ENCODE results near the gene PGAP3.

PGAP3 gene

DNA sequence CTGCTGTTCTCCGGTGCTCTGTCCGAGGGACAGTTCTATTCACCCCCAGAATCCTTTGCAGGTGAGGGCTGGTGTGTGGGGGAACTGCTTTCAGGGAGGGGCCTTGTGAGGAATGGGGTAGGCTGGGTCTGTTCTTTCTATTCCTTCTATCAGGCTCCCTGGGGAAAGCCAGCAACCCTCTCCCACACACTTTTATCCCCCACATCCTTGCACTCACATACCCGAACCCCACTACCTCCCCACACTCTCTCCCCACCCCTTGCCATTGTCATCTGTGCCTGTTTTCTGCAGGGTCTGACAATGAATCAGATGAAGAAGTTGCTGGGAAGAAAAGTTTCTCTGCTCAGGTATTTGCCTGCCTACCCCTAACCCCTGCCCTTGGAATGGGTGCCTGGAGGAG is 29.1 kb downstream of the PGAP3 start:
- TF ChIP-seq, protein P1, sequence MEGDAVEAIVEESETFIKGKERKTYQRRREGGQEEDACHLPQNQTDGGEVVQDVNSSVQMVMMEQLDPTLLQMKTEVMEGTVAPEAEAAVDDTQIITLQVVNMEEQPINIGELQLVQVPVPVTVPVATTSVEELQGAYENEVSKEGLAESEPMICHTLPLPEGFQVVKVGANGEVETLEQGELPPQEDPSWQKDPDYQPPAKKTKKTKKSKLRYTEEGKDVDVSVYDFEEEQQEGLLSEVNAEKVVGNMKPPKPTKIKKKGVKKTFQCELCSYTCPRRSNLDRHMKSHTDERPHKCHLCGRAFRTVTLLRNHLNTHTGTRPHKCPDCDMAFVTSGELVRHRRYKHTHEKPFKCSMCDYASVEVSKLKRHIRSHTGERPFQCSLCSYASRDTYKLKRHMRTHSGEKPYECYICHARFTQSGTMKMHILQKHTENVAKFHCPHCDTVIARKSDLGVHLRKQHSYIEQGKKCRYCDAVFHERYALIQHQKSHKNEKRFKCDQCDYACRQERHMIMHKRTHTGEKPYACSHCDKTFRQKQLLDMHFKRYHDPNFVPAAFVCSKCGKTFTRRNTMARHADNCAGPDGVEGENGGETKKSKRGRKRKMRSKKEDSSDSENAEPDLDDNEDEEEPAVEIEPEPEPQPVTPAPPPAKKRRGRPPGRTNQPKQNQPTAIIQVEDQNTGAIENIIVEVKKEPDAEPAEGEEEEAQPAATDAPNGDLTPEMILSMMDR (conservative IDR thresholded peaks at IDR 0.05; ENCODE audit: low read length), result no peak
- DNase-seq (ENCODE audit: low read depth), result no peak
- no peak overlapping the region for H3K4me3 ChIP-seq (ENCODE audit: low read length)

- TF ChIP-seq, protein P1 (conservative IDR thresholded peaks at IDR 0.05; ENCODE audit: low read length), result no peak
- H3K4me3 ChIP-seq (ENCODE audit: low read length), result no peak overlapping the region
- DNase-seq (ENCODE audit: low read depth), result no peak
These were observed 29.5 kb downstream of the PGAP3 start for GRCh38 chr17:39658346-39658745.

GRCh38 chr17:39655105-39655504 is 32.8 kb downstream of the PGAP3 start:
- no peak overlapping the region for H3K4me3 ChIP-seq (ENCODE audit: low read length)
- TF ChIP-seq, protein P1 (conservative IDR thresholded peaks at IDR 0.05; ENCODE audit: low read length), result no peak
- DNase-seq (ENCODE audit: low read depth), result no peak

DNA sequence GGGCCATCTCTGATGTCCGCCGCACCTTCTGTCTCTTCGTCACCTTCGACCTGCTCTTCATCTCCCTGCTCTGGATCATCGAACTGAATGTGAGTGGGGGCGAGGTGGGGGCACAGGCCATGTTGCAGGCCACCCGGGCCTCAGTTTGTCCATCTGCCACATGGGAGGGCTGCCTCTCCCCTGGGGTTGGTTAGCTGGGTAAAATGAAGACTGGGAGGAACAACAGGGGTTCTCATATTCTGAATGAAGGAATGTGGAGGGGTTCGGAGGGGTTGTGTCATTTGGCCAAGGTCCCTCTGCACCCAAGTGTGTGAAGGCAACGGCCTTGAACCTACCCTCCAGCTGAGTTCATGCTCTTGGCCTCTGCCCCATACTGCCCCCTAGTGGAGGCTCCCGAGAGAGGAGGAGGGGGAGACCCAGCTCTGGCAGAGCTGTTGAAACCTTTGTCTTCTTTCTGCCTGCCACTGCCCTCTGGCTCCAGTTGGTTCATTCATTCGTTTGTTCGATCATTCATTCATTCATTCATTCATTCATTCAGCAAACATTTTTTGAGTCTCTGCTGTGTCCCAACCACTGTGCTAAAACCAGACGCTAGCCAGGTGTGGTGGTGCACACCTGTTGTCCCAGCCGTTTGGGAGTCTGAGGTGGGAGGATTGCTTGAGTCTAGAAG is 34.1 kb downstream of the PGAP3 start:
- H3K4me3 ChIP-seq (ENCODE audit: low read length), result no peak overlapping the region
- TF ChIP-seq, protein P1 (conservative IDR thresholded peaks at IDR 0.05; ENCODE audit: low read length), result peak; percentile 80
- DNase-seq (ENCODE audit: low read depth), result peak; percentile 22

DNA sequence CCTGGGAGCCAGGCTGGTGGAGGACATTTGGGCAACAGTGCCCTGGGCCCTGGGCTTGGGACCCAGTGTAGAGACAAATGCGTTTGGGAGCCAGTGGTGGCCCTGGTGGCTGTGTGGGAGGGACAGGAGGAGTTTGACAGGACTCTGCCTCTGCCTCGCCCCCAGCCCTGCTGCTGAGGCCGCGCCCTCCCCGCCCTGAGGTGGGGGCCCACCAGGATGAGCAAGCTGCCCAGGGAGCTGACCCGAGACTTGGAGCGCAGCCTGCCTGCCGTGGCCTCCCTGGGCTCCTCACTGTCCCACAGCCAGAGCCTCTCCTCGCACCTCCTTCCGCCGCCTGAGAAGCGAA is 34.6 kb downstream of the PGAP3 start:
- no peak for DNase-seq (ENCODE audit: low read depth)
- no peak overlapping the region for H3K4me3 ChIP-seq (ENCODE audit: low read length)
- TF ChIP-seq, protein P1 (conservative IDR thresholded peaks at IDR 0.05; ENCODE audit: low read length), result no peak

GRCh38 chr17:39652587-39653315 is 35.1 kb downstream of the PGAP3 start:
- TF ChIP-seq, protein P1 (conservative IDR thresholded peaks at IDR 0.05; ENCODE audit: low read length), result no peak
- no peak overlapping the region for H3K4me3 ChIP-seq (ENCODE audit: low read length)
- no peak for DNase-seq (ENCODE audit: low read depth)

All from AG10803 (cell line).